Kidney epithelial cell (primary cell): Measurements from ENCODE around the gene TYW5. TPM values are rescaled to one million over a fixed set of nuclear protein-coding genes. Genes with fewer than 3 reads are reported as not detected.

Experiments used
- DNase-seq: peaks from one replicate; pipeline ENCODE4 v3.0.0-alpha.2; 2010; ENCODE audit warnings: low read depth
- H3K27me3 ChIP-seq: 2 replicates; pipeline ENCODE4 v1.6.0; 2011; ENCODE audit warnings: low read length; ENCODE audit not compliant: control insufficient read depth, insufficient read depth
- H3K36me3 ChIP-seq: 2 replicates; pipeline ENCODE4 v1.5.1; 2011; ENCODE audit warnings: low read length; ENCODE audit not compliant: control insufficient read depth, insufficient read depth
- H3K4me3 ChIP-seq: 2 replicates; pipeline ENCODE4 v1.5.1; 2011; ENCODE audit warnings: low read depth, mild to moderate bottlenecking, control low read depth, low read length
- CTCF ChIP-seq: IDR thresholded peaks from 2 replicates; pipeline ENCODE4 v1.5.1; 2011; ENCODE audit warnings: mild to moderate bottlenecking, moderate library complexity, low read length, control low read depth, inconsistent platforms; ENCODE audit not compliant: insufficient read depth, poor library complexity, severe bottlenecking
- total RNA-seq: library from RNA; depleted of rRNA; stranded (reverse); fragments of >200 nt; gene quantifications from 2 replicates; pipeline ENCODE4 v1.2.3, GENCODE V29; 2015

Gene TYW5
- total RNA-seq, 1 donor from 2014 or later = 9.0 TPM

GRCh38 chr2:199994896-199995295 is 39.6 kb upstream of the TYW5 start:
- Histone ChIP-seq H3K27me3 (no peaks in the 10 kb centered on the region), H3K4me3 (no peak overlapping the region), H3K36me3 (no peaks in the 10 kb centered on the region)
- no peak for TF ChIP-seq CTCF
- DNase-seq = no peak

GRCh38 chr2:199994371-199994770 is 39.1 kb upstream of the TYW5 start:
- Histone ChIP-seq H3K36me3 (no peaks in the 10 kb centered on the region), H3K27me3 (no peaks in the 10 kb centered on the region), H3K4me3 (no peak overlapping the region)
- no peak for DNase-seq
- TF ChIP-seq CTCF = no peak

GRCh38 chr2:199992296-199992695 is 37.0 kb upstream of the TYW5 start:
- no peaks in the 10 kb centered on the region for H3K36me3 ChIP-seq
- DNase-seq = no peak
- no peaks in the 10 kb centered on the region for H3K27me3 ChIP-seq
- H3K4me3 ChIP-seq = no peak overlapping the region
- no peak for TF ChIP-seq CTCF

GRCh38 chr2:199991691-199992090 is 36.4 kb upstream of the TYW5 start:
- no peak for TF ChIP-seq CTCF
- no peak for DNase-seq
- Histone ChIP-seq H3K36me3 (no peaks in the 10 kb centered on the region), H3K27me3 (no peaks in the 10 kb centered on the region), H3K4me3 (no peak overlapping the region)

- no peak overlapping the region for H3K4me3 ChIP-seq
Measured at GRCh38 chr2:199989822-199990221, 34.5 kb upstream of the TYW5 start.

More at GRCh38 chr2:199989822-199990221, 34.5 kb upstream of the TYW5 start:
- DNase-seq = no peak
- Histone ChIP-seq H3K27me3 (no peaks in the 10 kb centered on the region), H3K36me3 (no peaks in the 10 kb centered on the region)
- TF ChIP-seq CTCF = no peak
